SK-MEL-5 (cell line): Measurements from ENCODE around the gene SMAD3. TPM values are rescaled to one million over a fixed set of nuclear protein-coding genes. Genes with fewer than 3 reads are reported as not detected.
"Not testable (repeated sequence)": the region's sequence is repeated elsewhere in the genome, so short reads cannot be mapped to it uniquely, and the experiment has no call there.

Experiments used
- DNase-seq: peaks from one replicate; pipeline ENCODE4 v3.0.0-alpha.2; 2016; ENCODE audit warnings: low read depth, low spot score
- in situ Hi-C: cut with HindIII; loops from 2 replicates; pipeline ENCODE4 v1.10.0; 2016; ENCODE audit warnings: low sequenced_read_pairs, high pct_unique_total_duplicates, low pct_unique_long_range_greater_than_20kb
- total RNA-seq: library from RNA; depleted of rRNA; stranded (reverse); fragments of >200 nt; shearing (Covaris generic); gene quantifications from 2 replicates; pipeline ENCODE4 v1.2.3, GENCODE V29; 2014

SMAD3 gene
- total RNA-seq, 1 experiment from 2014 or later, result 5.6 TPM

GRCh38 chr15:67072442-67072841 lies 7.0 kb downstream of the SMAD3 start:
- no peak for DNase-seq
- in situ Hi-C loops, result no loop called here

- in situ Hi-C loops, result no loop called here
- no peak for DNase-seq
Observed at GRCh38 chr15:67072958-67073357, 7.6 kb downstream of the SMAD3 start.

GRCh38 chr15:67074886-67075229 lies 9.5 kb downstream of the SMAD3 start:
- in situ Hi-C loops, result no loop called here
- DNase-seq, result no peak

- DNase-seq, in situ Hi-C loops: not testable (repeated sequence)
Observed at GRCh38 chr15:67075555-67076135, 10.2 kb downstream of the SMAD3 start.

- DNase-seq, result no peak
- in situ Hi-C loops, result no loop called here
Observed at GRCh38 chr15:67076147-67076843, 10.9 kb downstream of the SMAD3 start.

- no peak for DNase-seq
- in situ Hi-C loops, result no loop called here
Observed at GRCh38 chr15:67077641-67078215, 12.3 kb downstream of the SMAD3 start.

GRCh38 chr15:67079361-67079760 lies 14.0 kb downstream of the SMAD3 start:
- in situ Hi-C loops, result no loop called here
- no peak for DNase-seq

GRCh38 chr15:67080118-67080899 lies 14.9 kb downstream of the SMAD3 start:
- in situ Hi-C loops, result no loop called here
- DNase-seq, result peak; percentile 30

GRCh38 chr15:67080900-67081431 lies 15.6 kb downstream of the SMAD3 start:
- in situ Hi-C loops, result no loop called here
- peak; percentile 56 for DNase-seq

GRCh38 chr15:67082007-67082536 lies 16.7 kb downstream of the SMAD3 start:
- no peak for DNase-seq
- in situ Hi-C loops, result no loop called here

- in situ Hi-C loops, result no loop called here
- DNase-seq, result no peak
Observed at GRCh38 chr15:67083135-67083762, 17.8 kb downstream of the SMAD3 start.

- in situ Hi-C loops, result no loop called here
- no peak for DNase-seq
Observed at GRCh38 chr15:67084561-67084960, 19.2 kb downstream of the SMAD3 start.

- DNase-seq, result no peak
- in situ Hi-C loops, result no loop called here
Observed at GRCh38 chr15:67085237-67085817, 19.9 kb downstream of the SMAD3 start.

GRCh38 chr15:67085818-67086636 lies 20.6 kb downstream of the SMAD3 start:
- no peak for DNase-seq

GRCh38 chr15:67086637-67086914 lies 21.2 kb downstream of the SMAD3 start:
- in situ Hi-C loops, result no loop called here
- DNase-seq, result no peak

More at GRCh38 chr15:67085818-67086636, 20.6 kb downstream of the SMAD3 start:
- in situ Hi-C loops, result no loop called here

- in situ Hi-C loops, result no loop called here
- DNase-seq, result no peak
Observed at GRCh38 chr15:67087507-67088172, 22.2 kb downstream of the SMAD3 start.
